GM19455 (cell line): Measurements from ENCODE around the gene G3BP2.
"Not testable (repeated sequence)": the region's sequence is repeated elsewhere in the genome, so short reads cannot be mapped to it uniquely, and the experiment has no call there.

Source experiments
- ATAC-seq: cut with Tn5 transposase; IDR thresholded peaks from one replicate; pipeline ENCODE4 v1.9.1; 2021; ENCODE audit not compliant: unreplicated experiment

G3BP2 gene

DNA sequence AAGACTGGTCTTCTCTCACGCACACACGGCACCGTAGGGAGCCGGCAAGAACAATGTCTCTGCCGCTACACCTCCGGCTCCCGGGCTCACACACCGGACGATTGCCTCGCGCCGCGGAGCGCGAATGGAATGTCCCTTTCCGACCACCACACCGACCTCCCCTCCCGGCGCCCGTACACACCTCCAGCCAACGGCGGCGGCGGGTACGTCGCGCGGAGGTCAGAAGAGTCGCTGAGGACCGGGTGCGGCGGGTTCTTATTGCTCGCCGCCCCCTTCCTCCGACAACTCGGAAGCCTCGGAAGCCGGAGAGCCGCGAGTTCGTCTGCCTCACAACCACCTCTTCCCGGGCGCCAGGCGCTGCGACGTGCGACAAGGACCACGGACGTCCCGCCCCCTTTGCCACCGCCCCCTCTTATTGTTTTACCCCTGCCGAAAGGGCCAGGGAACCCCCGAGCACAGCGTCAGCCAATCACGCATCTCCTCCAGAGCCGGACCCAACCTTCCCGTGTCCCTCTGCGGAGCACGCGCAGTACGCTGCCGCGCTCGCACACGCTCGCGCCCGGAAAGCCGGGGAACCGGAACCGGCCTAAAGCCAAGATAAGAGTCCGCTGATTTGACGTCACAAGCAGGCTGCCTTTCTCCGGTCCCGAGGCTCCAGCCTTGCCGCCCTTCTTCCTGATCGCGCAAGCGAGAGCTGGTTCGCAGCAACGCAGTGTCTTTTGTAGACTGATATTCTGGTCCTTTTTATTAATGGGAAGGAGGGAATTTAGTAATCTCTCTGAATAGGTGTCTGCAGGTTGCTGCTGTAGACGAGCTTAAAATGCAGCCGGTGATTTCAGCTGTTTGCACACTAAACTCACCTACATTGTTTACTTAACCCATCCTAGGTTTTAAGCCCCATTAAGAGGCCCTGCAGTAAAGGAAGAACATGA lies at the start of gene G3BP2:
Gene G3BP2, minus strand, starts transcription at position 385 of the 932 bp plus-strand sequence. CDS start 11,386 bp downstream, outside the sequence.
- peak; percentile 93 for ATAC-seq

DNA sequence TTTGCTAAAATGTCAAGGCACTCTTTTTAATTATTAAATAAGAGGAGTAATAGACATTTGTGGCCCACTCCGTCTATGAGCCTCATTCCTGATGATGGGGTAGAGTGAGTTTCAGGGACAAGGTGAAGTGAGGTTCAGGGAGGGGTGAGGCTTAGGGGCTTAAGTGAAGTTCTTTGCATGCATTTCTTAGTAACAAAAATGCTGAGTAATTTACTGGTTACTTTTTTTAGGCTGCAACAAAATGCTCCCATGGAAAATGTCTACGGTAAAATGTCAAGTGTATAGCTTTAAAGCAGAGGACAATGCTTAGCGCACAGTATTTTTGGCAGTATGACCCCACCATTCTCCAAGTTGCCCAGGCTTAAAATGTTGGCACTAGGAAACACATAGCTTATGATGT lies 49.2 kb upstream of the G3BP2 start:
- ATAC-seq, result no peak

DNA sequence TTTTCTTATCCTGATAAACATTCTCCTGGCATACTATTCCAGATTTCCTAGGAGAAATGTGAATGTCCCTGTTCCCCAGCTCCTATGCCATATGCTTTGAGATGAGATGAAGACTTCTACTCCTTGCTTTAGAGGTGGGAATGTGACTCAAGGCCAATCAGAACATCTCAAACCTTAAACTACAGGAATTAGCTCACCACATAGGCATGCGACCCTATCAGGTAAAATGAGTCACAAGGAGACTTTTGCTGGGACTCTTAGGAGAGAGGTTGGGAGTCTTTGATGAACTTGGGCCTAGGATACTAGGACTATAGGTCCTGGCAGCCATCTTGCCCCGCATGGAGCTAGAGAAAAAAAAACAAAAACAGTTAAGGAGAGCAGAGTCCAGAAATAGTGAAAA lies 45.3 kb upstream of the G3BP2 start:
- ATAC-seq, result no peak

GRCh38 chr4:75717408-75717807 lies 44.2 kb upstream of the G3BP2 start:
- ATAC-seq, result no peak

- not testable (repeated sequence) for ATAC-seq
Measured at GRCh38 chr4:75716054-75716453, 42.8 kb upstream of the G3BP2 start.

DNA sequence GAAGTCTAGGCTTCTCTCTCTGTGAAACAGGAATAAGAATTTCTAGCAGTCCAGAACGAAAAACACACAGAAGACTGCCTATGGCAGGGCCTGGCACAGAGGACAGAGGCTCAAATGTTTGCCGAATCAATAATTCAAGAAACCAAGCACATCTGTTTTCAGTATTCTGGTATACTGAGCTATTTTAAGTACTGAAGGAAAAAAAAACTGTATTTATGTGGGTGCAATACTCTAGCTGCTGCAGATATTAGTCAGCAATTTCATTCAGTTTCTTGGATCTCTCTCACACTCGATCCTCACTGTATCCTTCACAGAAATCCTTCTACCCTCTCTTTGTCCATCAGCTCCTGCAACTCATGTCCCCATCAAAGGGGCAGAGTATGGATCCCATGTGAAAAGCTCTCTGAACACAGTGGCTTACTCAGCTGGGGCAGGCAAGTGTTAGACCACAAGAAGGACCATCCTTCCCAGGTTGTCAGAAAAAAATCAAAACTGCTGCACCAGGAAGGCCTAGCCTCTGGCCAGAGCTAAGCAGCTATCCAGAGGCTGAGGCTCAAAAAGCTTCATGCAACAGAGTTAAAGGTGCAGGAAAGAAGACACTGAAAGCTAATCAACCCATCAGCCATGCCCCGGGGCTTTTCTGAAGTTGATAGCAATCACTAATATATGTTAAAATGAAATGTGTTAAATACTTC lies 42.0 kb upstream of the G3BP2 start:
- no peak for ATAC-seq

DNA sequence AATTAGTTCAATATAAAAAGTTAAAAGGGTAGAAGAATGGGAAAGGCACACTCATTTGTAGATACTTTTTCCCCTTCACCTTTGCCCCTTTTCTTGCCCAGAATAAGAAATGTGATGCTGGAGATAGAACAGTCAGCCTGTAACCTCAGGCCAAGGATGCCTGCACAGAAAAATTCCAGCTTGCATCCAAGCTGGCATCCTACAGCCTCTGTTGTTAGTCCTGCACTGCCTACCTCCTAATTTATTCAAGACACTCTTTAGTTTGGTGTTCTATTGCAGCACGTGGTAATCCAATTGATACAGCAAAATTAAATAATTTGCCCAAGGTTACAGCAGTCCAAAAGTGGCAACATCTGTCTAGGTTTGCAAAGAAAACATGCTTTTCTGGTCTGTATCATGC lies 41.5 kb upstream of the G3BP2 start:
- no peak for ATAC-seq

DNA sequence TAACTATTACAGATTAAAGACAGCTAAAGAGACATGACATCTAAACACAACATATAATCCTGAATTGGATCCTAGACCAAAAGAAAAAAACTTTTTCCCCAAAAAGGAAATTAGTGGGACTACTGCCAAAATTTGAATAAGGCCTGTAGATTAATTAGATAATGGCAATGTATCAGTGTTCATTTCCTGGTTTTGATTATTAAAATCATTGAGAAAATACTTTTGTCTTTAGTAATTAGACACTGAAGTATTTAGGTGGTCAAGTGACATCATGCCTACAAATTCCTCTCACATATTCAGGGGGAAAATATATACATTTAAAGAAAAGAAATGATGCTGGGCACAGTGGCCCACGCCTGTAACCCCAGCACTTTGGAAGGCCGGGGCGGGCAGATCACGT lies 40.8 kb upstream of the G3BP2 start:
- ATAC-seq, result no peak

DNA sequence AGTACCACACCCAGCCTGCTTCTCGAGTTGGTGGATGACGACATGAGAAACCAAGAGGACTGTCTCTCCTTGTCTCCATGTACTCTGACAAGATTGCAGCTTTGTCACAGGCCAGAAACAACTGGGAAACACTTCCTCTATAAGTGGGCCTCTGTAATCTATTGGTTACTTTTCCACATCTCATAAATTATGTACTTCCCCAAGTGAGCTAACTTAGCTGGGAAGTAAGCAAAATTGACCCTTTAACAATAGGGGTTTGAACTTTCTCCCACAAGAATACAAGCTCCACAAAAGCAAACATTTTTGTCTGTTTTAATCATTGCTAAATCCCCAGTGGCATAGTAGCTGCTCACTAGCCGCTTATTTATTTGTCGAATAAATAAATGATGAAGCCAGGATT lies 37.0 kb upstream of the G3BP2 start:
- no peak for ATAC-seq

DNA sequence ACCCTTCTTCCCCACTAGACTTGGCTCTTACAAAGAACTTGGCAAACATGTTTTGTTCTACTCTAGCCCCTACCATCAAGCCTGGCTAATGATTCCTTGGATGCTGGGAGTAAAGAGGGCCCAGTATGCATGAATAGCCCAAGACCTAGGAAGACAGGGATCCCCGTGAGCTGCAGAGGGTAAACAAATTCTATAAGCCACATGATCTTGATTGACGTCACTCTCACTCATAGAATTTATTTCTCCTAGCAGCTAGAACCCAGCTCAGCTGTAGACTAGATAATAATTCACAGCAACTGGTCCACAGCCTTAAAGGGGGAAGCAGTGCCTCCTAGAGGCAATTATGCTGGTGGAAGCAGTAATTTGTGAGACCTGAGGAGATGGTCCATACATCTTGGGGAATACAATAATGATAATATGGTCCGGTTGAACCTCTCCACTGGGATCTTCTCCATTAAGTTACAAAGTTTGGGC lies 35.0 kb upstream of the G3BP2 start:
- no peak for ATAC-seq

DNA sequence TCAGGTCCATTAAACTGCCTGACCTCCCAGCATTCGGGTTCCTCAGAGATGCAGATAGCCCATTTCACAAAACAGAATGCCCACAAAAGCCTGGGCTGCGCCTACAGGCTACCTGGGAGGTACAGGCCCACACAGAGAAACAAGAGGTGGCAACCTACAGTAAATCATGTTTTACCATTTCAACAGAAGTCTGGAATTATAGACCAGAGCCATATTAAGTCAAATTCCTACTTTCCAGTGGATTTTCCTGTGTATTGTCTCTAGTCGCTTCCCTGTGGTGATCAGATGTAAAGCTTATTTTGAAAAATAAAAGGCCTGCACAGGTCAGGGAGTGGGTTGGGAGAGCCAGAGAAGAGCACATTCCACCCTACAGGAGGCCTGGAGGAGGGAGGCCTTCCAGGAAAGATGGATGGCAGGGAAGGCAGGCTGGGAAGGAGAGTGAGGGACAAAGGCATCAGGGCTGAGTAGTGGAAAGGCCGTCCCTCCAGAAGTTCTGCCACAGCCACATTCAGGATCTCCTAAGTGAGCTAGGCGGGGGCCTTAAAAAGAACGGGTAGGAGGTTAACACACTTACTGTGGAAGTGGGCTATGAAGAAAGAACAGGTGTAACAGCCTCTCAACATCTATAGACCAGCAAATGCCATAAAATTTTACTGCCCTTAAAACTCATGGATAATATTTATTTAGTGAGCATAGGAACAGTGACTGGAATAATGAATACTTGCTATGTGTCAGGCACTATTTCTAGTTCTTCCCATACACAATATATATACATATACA lies 32.2 kb upstream of the G3BP2 start:
- no peak for ATAC-seq

GRCh38 chr4:75702919-75703411 lies 29.8 kb upstream of the G3BP2 start:
- no peak for ATAC-seq

- no peak for ATAC-seq
Measured at GRCh38 chr4:75699299-75699698, 26.1 kb upstream of the G3BP2 start.

GRCh38 chr4:75698963-75699228 lies 25.7 kb upstream of the G3BP2 start:
- peak; percentile 35 for ATAC-seq

GRCh38 chr4:75698162-75698962 lies 25.2 kb upstream of the G3BP2 start:
- peak; percentile 87 for ATAC-seq

GRCh38 chr4:75696581-75696980 lies 23.4 kb upstream of the G3BP2 start:
- ATAC-seq, result no peak

DNA sequence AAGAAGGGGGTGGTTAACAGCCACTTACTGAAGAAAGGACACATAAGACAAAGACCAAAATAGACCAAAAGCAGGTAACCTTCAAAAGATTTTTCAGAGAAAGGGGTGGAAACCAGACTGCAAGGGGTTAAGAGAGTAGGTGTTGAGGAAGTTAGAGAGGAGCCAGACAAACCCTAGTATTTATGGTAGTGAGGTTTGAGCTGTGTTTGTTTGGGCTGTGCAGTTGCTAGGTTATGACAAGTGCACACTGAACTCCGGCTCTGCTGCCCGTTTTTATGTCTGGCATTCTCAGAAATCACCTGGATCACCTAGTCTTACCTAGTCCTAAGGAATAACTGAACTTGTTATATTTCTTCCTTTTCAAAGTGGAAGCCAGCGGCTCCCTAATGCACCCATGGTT lies 22.9 kb upstream of the G3BP2 start:
- ATAC-seq, result no peak

GRCh38 chr4:75692066-75692465 lies 18.9 kb upstream of the G3BP2 start:
- not testable (repeated sequence) for ATAC-seq

DNA sequence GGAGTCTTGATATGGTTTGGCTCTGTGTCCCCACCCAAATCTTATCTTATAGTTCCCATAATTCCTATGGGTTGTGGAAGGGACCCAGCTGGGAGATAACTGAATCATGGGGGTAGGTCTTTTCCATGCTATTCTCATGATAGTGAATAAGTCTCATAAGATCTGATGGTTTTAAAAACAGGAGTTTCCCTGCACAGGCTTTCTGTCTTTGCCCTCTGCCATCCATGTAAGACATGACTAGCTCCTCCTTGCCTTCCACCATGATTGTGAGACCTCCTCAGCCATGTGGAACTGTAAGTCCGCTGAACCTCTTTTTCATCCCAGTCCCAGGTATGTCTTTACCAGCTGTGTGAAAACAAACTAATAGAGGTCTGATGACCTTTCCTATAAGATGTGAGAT lies 13.9 kb upstream of the G3BP2 start:
- ATAC-seq, result not testable (repeated sequence)

- ATAC-seq, result no peak
Measured at GRCh38 chr4:75686346-75686745, 13.1 kb upstream of the G3BP2 start.
